ENCODE measurements around the gene PIP4K2A.
"Not testable (repeated sequence)": the region's sequence is repeated elsewhere in the genome, so short reads cannot be mapped to it uniquely, and the experiment has no call there.

PIP4K2A gene

GRCh38 chr10:22534849-22535604 is 179.4 kb downstream of the PIP4K2A start:
- no peak for TF ChIP-seq ZFX (IDR thresholded peaks at IDR 0.05; ENCODE audit: borderline replicate concordance)
- no peak for TF ChIP-seq CTCF (IDR thresholded peaks at IDR 0.05)
- no peak overlapping the region for H3K27ac ChIP-seq

- no peak overlapping the region for H3K27ac ChIP-seq
- TF ChIP-seq ZFX (IDR thresholded peaks at IDR 0.05; ENCODE audit: borderline replicate concordance) (no peak), CTCF (IDR thresholded peaks at IDR 0.05) (no peak)
Observed at GRCh38 chr10:22531441-22531840, 182.9 kb downstream of the PIP4K2A start.

- no peak for TF ChIP-seq ZFX (IDR thresholded peaks at IDR 0.05; ENCODE audit: borderline replicate concordance)
- TF ChIP-seq CTCF (IDR thresholded peaks at IDR 0.05), result no peak
- H3K27ac ChIP-seq, result no peak overlapping the region
Observed at GRCh38 chr10:22531008-22531407, 183.4 kb downstream of the PIP4K2A start.

DNA sequence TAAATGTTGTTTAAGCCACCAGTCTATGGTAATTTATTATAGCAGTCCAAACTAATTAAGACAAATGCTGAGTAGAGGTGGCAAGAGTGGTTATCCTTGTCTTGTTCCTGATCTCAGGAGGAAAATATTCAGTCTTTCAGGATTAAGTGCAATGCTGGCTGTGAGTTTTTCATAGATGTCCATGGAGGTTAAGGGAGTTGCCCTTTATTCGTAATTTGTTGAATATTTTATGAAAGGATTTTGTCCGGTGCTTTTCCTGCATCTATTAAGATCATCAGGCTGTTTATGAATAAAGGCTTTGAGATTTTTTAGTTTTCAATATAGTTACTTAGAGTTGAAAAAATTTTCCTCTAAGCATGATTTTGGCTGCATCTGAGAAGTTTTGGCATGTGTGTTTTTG is 186.9 kb downstream of the PIP4K2A start:
- TF ChIP-seq ZFX (IDR thresholded peaks at IDR 0.05; ENCODE audit: borderline replicate concordance) (no peak), CTCF (IDR thresholded peaks at IDR 0.05) (no peak)
- H3K27ac ChIP-seq, result no peak overlapping the region

GRCh38 chr10:22524333-22524732 is 190.0 kb downstream of the PIP4K2A start:
- H3K27ac ChIP-seq, result not testable (repeated sequence)

DNA sequence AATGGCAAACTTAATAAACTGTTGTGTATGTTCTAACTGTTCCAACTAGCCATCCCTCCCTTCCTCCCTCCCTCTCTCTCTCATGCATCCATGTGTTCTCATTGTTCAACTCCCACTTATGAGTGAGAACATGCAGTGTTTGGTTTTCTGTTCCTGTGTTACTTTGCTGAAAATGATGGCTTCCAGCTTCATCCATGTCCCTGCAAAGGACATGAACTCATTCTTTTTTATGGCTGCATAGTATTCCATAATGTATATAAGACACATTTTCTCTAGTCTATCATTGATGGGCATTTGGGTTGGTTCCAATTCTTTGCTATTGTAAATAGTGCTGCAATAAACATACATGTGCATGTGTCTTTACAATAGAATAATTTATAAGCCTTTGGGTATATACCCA is 193.7 kb downstream of the PIP4K2A start:
- not testable (repeated sequence) for H3K27ac ChIP-seq

GRCh38 chr10:22518167-22518724 is 196.1 kb downstream of the PIP4K2A start:
- no peak overlapping the region for H3K27ac ChIP-seq
- TF ChIP-seq ZFX (IDR thresholded peaks at IDR 0.05; ENCODE audit: borderline replicate concordance) (no peak), CTCF (IDR thresholded peaks at IDR 0.05) (no peak)

- no peak overlapping the region for H3K27ac ChIP-seq
- no peak for TF ChIP-seq ZFX (IDR thresholded peaks at IDR 0.05; ENCODE audit: borderline replicate concordance)
- no peak for TF ChIP-seq CTCF (IDR thresholded peaks at IDR 0.05)
Observed at GRCh38 chr10:22515009-22515408, 199.4 kb downstream of the PIP4K2A start.

- not testable (repeated sequence) for H3K27ac ChIP-seq
Observed at GRCh38 chr10:22514414-22514758, 200.0 kb downstream of the PIP4K2A start.

Data from 22Rv1 (cell line).